ENCODE measurements around the gene SLC38A5.

The SLC38A5 gene

GRCh38 chrX:48489296-48489695 is 19.2 kb upstream of the SLC38A5 start:
- no peaks in the 10 kb centered on the region for H3K27me3 ChIP-seq (ENCODE audit: control insufficient read depth, insufficient read depth, low read length)
- H3K4me1 ChIP-seq (ENCODE audit: control insufficient read depth, insufficient read depth, low read length), result no peaks in the 10 kb centered on the region
- no peak overlapping the region for H3K4me3 ChIP-seq (ENCODE audit: low read depth, low read length)
- H3K9ac ChIP-seq (ENCODE audit: low read depth, low read length), result no peak overlapping the region
- H3K36me3 ChIP-seq (ENCODE audit: control insufficient read depth, insufficient read depth, low read length), result no peaks in the 10 kb centered on the region
- peaks cover 5% of the 10 kb centered on the region for H3K9me3 ChIP-seq (ENCODE audit: control insufficient read depth, insufficient read depth, low read length)

- peaks cover 5% of the 10 kb centered on the region for H3K9me3 ChIP-seq (ENCODE audit: control insufficient read depth, insufficient read depth, low read length)
- H3K4me1 ChIP-seq (ENCODE audit: control insufficient read depth, insufficient read depth, low read length), result no peaks in the 10 kb centered on the region
- peaks cover 2% of the 10 kb centered on the region for H3K36me3 ChIP-seq (ENCODE audit: control insufficient read depth, insufficient read depth, low read length)
- no peaks in the 10 kb centered on the region for H3K27me3 ChIP-seq (ENCODE audit: control insufficient read depth, insufficient read depth, low read length)
- no peak overlapping the region for H3K4me3 ChIP-seq (ENCODE audit: low read depth, low read length)
- H3K9ac ChIP-seq (ENCODE audit: low read depth, low read length), result no peak overlapping the region
Measured at GRCh38 chrX:48488034-48488433, 18.0 kb upstream of the SLC38A5 start.

GRCh38 chrX:48487362-48487798 is 17.3 kb upstream of the SLC38A5 start:
- H3K9ac ChIP-seq (ENCODE audit: low read depth, low read length), result no peak overlapping the region
- H3K27me3 ChIP-seq (ENCODE audit: control insufficient read depth, insufficient read depth, low read length), result no peaks in the 10 kb centered on the region
- H3K4me1 ChIP-seq (ENCODE audit: control insufficient read depth, insufficient read depth, low read length), result no peaks in the 10 kb centered on the region
- H3K36me3 ChIP-seq (ENCODE audit: control insufficient read depth, insufficient read depth, low read length), result peaks cover 7% of the 10 kb centered on the region
- H3K9me3 ChIP-seq (ENCODE audit: control insufficient read depth, insufficient read depth, low read length), result peaks cover 5% of the 10 kb centered on the region
- no peak overlapping the region for H3K4me3 ChIP-seq (ENCODE audit: low read depth, low read length)

- Histone ChIP-seq H3K36me3 (ENCODE audit: control insufficient read depth, insufficient read depth, low read length) (peaks cover 22% of the 10 kb centered on the region), H3K9me3 (ENCODE audit: control insufficient read depth, insufficient read depth, low read length) (peaks cover 4% of the 10 kb centered on the region), H3K27me3 (ENCODE audit: control insufficient read depth, insufficient read depth, low read length) (no peaks in the 10 kb centered on the region), H3K9ac (ENCODE audit: low read depth, low read length) (no peak overlapping the region), H3K4me1 (ENCODE audit: control insufficient read depth, insufficient read depth, low read length) (no peaks in the 10 kb centered on the region), H3K4me3 (ENCODE audit: low read depth, low read length) (no peak overlapping the region)
Measured at GRCh38 chrX:48482526-48482925, 12.5 kb upstream of the SLC38A5 start.

- H3K9me3 ChIP-seq (ENCODE audit: control insufficient read depth, insufficient read depth, low read length), result no peaks in the 10 kb centered on the region
- no peaks in the 10 kb centered on the region for H3K4me1 ChIP-seq (ENCODE audit: control insufficient read depth, insufficient read depth, low read length)
- H3K27me3 ChIP-seq (ENCODE audit: control insufficient read depth, insufficient read depth, low read length), result no peaks in the 10 kb centered on the region
- no peak overlapping the region for H3K4me3 ChIP-seq (ENCODE audit: low read depth, low read length)
- peaks cover 22% of the 10 kb centered on the region for H3K36me3 ChIP-seq (ENCODE audit: control insufficient read depth, insufficient read depth, low read length)
- no peak overlapping the region for H3K9ac ChIP-seq (ENCODE audit: low read depth, low read length)
Measured at GRCh38 chrX:48480583-48480982, 10.5 kb upstream of the SLC38A5 start.

- Histone ChIP-seq H3K36me3 (ENCODE audit: control insufficient read depth, insufficient read depth, low read length) (peaks cover 22% of the 10 kb centered on the region), H3K9me3 (ENCODE audit: control insufficient read depth, insufficient read depth, low read length) (no peaks in the 10 kb centered on the region)
Measured at GRCh38 chrX:48480142-48480541, 10.1 kb upstream of the SLC38A5 start.

GRCh38 chrX:48478806-48479205 is 8.7 kb upstream of the SLC38A5 start:
- H3K36me3 ChIP-seq (ENCODE audit: control insufficient read depth, insufficient read depth, low read length), result peaks cover 22% of the 10 kb centered on the region
- H3K9ac ChIP-seq (ENCODE audit: low read depth, low read length), result no peak overlapping the region
- no peaks in the 10 kb centered on the region for H3K27me3 ChIP-seq (ENCODE audit: control insufficient read depth, insufficient read depth, low read length)
- H3K9me3 ChIP-seq (ENCODE audit: control insufficient read depth, insufficient read depth, low read length), result no peaks in the 10 kb centered on the region
- H3K4me3 ChIP-seq (ENCODE audit: low read depth, low read length), result no peak overlapping the region
- H3K4me1 ChIP-seq (ENCODE audit: control insufficient read depth, insufficient read depth, low read length), result no peaks in the 10 kb centered on the region

More at GRCh38 chrX:48480142-48480541, 10.1 kb upstream of the SLC38A5 start:
- Histone ChIP-seq H3K4me1 (ENCODE audit: control insufficient read depth, insufficient read depth, low read length) (no peaks in the 10 kb centered on the region), H3K27me3 (ENCODE audit: control insufficient read depth, insufficient read depth, low read length) (no peaks in the 10 kb centered on the region), H3K4me3 (ENCODE audit: low read depth, low read length) (no peak overlapping the region), H3K9ac (ENCODE audit: low read depth, low read length) (no peak overlapping the region)

GRCh38 chrX:48477960-48478755 is 8.1 kb upstream of the SLC38A5 start:
- H3K4me3 ChIP-seq (ENCODE audit: low read depth, low read length), result no peak overlapping the region
- no peaks in the 10 kb centered on the region for H3K27me3 ChIP-seq (ENCODE audit: control insufficient read depth, insufficient read depth, low read length)
- peaks cover 22% of the 10 kb centered on the region for H3K36me3 ChIP-seq (ENCODE audit: control insufficient read depth, insufficient read depth, low read length)
- no peaks in the 10 kb centered on the region for H3K9me3 ChIP-seq (ENCODE audit: control insufficient read depth, insufficient read depth, low read length)
- no peak overlapping the region for H3K9ac ChIP-seq (ENCODE audit: low read depth, low read length)
- peaks cover 1% of the 10 kb centered on the region for H3K4me1 ChIP-seq (ENCODE audit: control insufficient read depth, insufficient read depth, low read length)

- no peaks in the 10 kb centered on the region for H3K9me3 ChIP-seq (ENCODE audit: control insufficient read depth, insufficient read depth, low read length)
Measured at GRCh38 chrX:48476919-48477318, 6.9 kb upstream of the SLC38A5 start.

GRCh38 chrX:48475774-48476577 is 5.9 kb upstream of the SLC38A5 start, which contains the start of gene FTSJ1:
TSS of gene FTSJ1 (plus strand) at chrX:48476199. CDS start at chrX:48478048, 1,849 bp downstream.
- H3K4me1 ChIP-seq (ENCODE audit: control insufficient read depth, insufficient read depth, low read length), result peaks cover 4% of the 10 kb centered on the region
- peak within 1 kb of the TSS; percentile 76 for H3K9ac ChIP-seq (ENCODE audit: low read depth, low read length)
- H3K9me3 ChIP-seq (ENCODE audit: control insufficient read depth, insufficient read depth, low read length), result no peaks in the 10 kb centered on the region

More at GRCh38 chrX:48476919-48477318, 6.9 kb upstream of the SLC38A5 start:
- Histone ChIP-seq H3K4me3 (ENCODE audit: low read depth, low read length) (peak overlapping the region; percentile 82), H3K9ac (ENCODE audit: low read depth, low read length) (no peak overlapping the region), H3K36me3 (ENCODE audit: control insufficient read depth, insufficient read depth, low read length) (peaks cover 11% of the 10 kb centered on the region), H3K27me3 (ENCODE audit: control insufficient read depth, insufficient read depth, low read length) (no peaks in the 10 kb centered on the region), H3K4me1 (ENCODE audit: control insufficient read depth, insufficient read depth, low read length) (peaks cover 4% of the 10 kb centered on the region)

GRCh38 chrX:48475296-48475695 is 5.2 kb upstream of the SLC38A5 start:
- H3K9me3 ChIP-seq (ENCODE audit: control insufficient read depth, insufficient read depth, low read length), result no peaks in the 10 kb centered on the region

More at GRCh38 chrX:48475774-48476577, 5.9 kb upstream of the SLC38A5 start, which contains the start of gene FTSJ1:
- no peaks in the 10 kb centered on the region for H3K27me3 ChIP-seq (ENCODE audit: control insufficient read depth, insufficient read depth, low read length)
- H3K36me3 ChIP-seq (ENCODE audit: control insufficient read depth, insufficient read depth, low read length), result peaks cover 4% of the 10 kb centered on the region
- H3K4me3 ChIP-seq (ENCODE audit: low read depth, low read length), result peak within 1 kb of the TSS; percentile 82

More at GRCh38 chrX:48475296-48475695, 5.2 kb upstream of the SLC38A5 start:
- Histone ChIP-seq H3K9ac (ENCODE audit: low read depth, low read length) (no peak overlapping the region), H3K27me3 (ENCODE audit: control insufficient read depth, insufficient read depth, low read length) (no peaks in the 10 kb centered on the region), H3K36me3 (ENCODE audit: control insufficient read depth, insufficient read depth, low read length) (peaks cover 4% of the 10 kb centered on the region), H3K4me1 (ENCODE audit: control insufficient read depth, insufficient read depth, low read length) (peaks cover 4% of the 10 kb centered on the region), H3K4me3 (ENCODE audit: low read depth, low read length) (peak overlapping the region; percentile 82)
